Right cardiac atrium (tissue), 5 donors: ENCODE measurements around the gene NCL. TPM values are rescaled to one million over a fixed set of nuclear protein-coding genes. Genes with fewer than 3 reads are reported as not detected.
"Not testable (repeated sequence)": the region's sequence is repeated elsewhere in the genome, so short reads cannot be mapped to it uniquely, and the experiment has no call there.

ENCODE experiments used
- ATAC-seq, 2 donors: fragments of 200-7000 bp; cut with Tn5 transposase; one replicate each; pipeline versions ENCODE4 v1.8.0 to v1.9.1; 2020; ENCODE audit warnings: moderate library complexity in 2 of 2, mild to moderate bottlenecking in 1 of 2
- DNase-seq, 3 donors: peaks; one replicate each; pipeline ENCODE4 v3.0.0-alpha.2; 2020
- H3K27ac ChIP-seq: one replicate; pipeline ENCODE4 v1.5.1; 2013; ENCODE audit warnings: mild to moderate bottlenecking, low read length, control low read depth, moderate library complexity
- H3K27me3 ChIP-seq: one replicate; pipeline ENCODE4 v1.6.1; 2013; ENCODE audit not compliant: control insufficient read depth, insufficient read depth
- H3K4me1 ChIP-seq: one replicate; pipeline ENCODE4 v1.6.1; 2013; ENCODE audit warnings: low read length; ENCODE audit not compliant: control insufficient read depth, insufficient read depth
- H3K4me3 ChIP-seq: one replicate; pipeline ENCODE4 v1.5.1; 2013; ENCODE audit warnings: low read length, control low read depth
- H3K9me3 ChIP-seq: one replicate; pipeline ENCODE4 v1.6.1; 2013; ENCODE audit warnings: low read length; ENCODE audit not compliant: control insufficient read depth
- WGBS: extraction: QIAGEN DNeasy Blood & Tissue Kit; methylation state at CpG from one replicate; pipeline ENCODE4 v1.1.7; 2013; 5-methylcytosine and 5-hydroxymethylcytosine counted together
- intact Hi-C, 4 donors: fragments of 100-400 bp; cut with DNase I; formaldehyde crosslinking; loops; one replicate each; pipeline versions ENCODE4 v1.11.0 to v1.14.0; 2022 to 2023
- polyA plus RNA-seq: library from polyadenylated mRNA; stranded (reverse); fragments of 200-250 nt; gene quantifications from one replicate; pipeline ENCODE4 v1.2.3, GENCODE V29; 2013
- total RNA-seq, 4 donors: library from RNA; stranded (reverse); fragmentation: NEBNext Ultra II Directional; extraction: Animal tissue kit (Norgen Biotek cat#: 25700); gene quantifications; one replicate each; pipeline ENCODE4 v1.2.1, GENCODE V29; 2021
- donor health status: healthy with polysubstance abuse.
- donor health status: DM: no; HTN: yes; CAD: no.
- donor health status: DM: no; HTN: no; CAD: no.
- donor health status: DM: no; HTN: yes; CAD: no; lungs with severe emphysema.
- donor health status: DM: yes; HTN: yes; CAD: no.

The NCL gene
- total and polyA plus RNA-seq, 5 donors, result 122 to 327 (median 253) TPM

- Histone ChIP-seq H3K4me1 (peaks cover 2% of the 10 kb centered on the region), H3K9me3 (no peaks in the 10 kb centered on the region), H3K27me3 (no peaks in the 10 kb centered on the region), H3K27ac (no peak overlapping the region), H3K4me3 (no peak overlapping the region)
- no peak for ATAC-seq
- WGBS, result 84% methylated on average over 12 of the region's 12 CpGs
- intact Hi-C loops, result no loop called here
- DNase-seq, result no peak
Measured at GRCh38 chr2:231467613-231468530, 3.6 kb upstream of the NCL start.

- H3K27ac ChIP-seq, result no peak overlapping the region
- no peak for ATAC-seq
- WGBS, result 92% methylated on average over 4 of the region's 4 CpGs
Measured at GRCh38 chr2:231467016-231467545, 2.8 kb upstream of the NCL start.

GRCh38 chr2:231464576-231465540 lies 574 bp upstream of the NCL start:
- Histone ChIP-seq H3K27ac (peak overlapping the region; percentile 94), H3K9me3 (no peaks in the 10 kb centered on the region), H3K4me1 (peaks cover 2% of the 10 kb centered on the region), H3K27me3 (no peaks in the 10 kb centered on the region), H3K4me3 (peak overlapping the region; percentile 64)
- intact Hi-C loops, result no loop called here
- peak; percentile 97 to 98 for ATAC-seq
- WGBS, result 2% methylated on average over 81 of the region's 81 CpGs
- peak in 2 of 3 donors; percentile 98 to 99 for DNase-seq

More at GRCh38 chr2:231467016-231467545, 2.8 kb upstream of the NCL start:
- no peaks in the 10 kb centered on the region for H3K9me3 ChIP-seq
- H3K4me1 ChIP-seq, result peaks cover 2% of the 10 kb centered on the region
- no peak overlapping the region for H3K4me3 ChIP-seq
- DNase-seq, result no peak
- H3K27me3 ChIP-seq, result no peaks in the 10 kb centered on the region
- intact Hi-C loops, result no loop called here

GRCh38 chr2:231462729-231463465 lies 1.4 kb downstream of the NCL start:
- H3K27ac ChIP-seq, result no peak overlapping the region
- no peaks in the 10 kb centered on the region for H3K27me3 ChIP-seq
- 12% methylated on average over 4 of the region's 4 CpGs for WGBS
- peak overlapping the region; percentile 34 for H3K4me3 ChIP-seq
- H3K9me3 ChIP-seq, result no peaks in the 10 kb centered on the region
- intact Hi-C loops, result no loop called here
- H3K4me1 ChIP-seq, result peaks cover 2% of the 10 kb centered on the region
- DNase-seq, result no peak
- ATAC-seq, result no peak

GRCh38 chr2:231461516-231461971 lies 2.7 kb downstream of the NCL start:
- WGBS, result 79% methylated on average over 8 of the region's 8 CpGs
- DNase-seq (no peak), ATAC-seq (no peak)
- Histone ChIP-seq H3K27me3 (no peaks in the 10 kb centered on the region), H3K9me3 (no peaks in the 10 kb centered on the region), H3K4me1 (peaks cover 2% of the 10 kb centered on the region), H3K27ac (no peak overlapping the region), H3K4me3 (no peak overlapping the region)
- intact Hi-C loops, result no loop called here

- DNase-seq, intact Hi-C loops, H3K27me3 ChIP-seq, H3K4me3 ChIP-seq, H3K9me3 ChIP-seq, H3K27ac ChIP-seq, H3K4me1 ChIP-seq, ATAC-seq: not testable (repeated sequence)
- 92% methylated on average over 10 of the region's 10 CpGs for WGBS
Measured at GRCh38 chr2:231460841-231461240, 3.4 kb downstream of the NCL start.

- Histone ChIP-seq H3K9me3 (no peaks in the 10 kb centered on the region), H3K4me3 (no peak overlapping the region), H3K27me3 (no peaks in the 10 kb centered on the region), H3K27ac (no peak overlapping the region), H3K4me1 (peaks cover 2% of the 10 kb centered on the region)
- DNase-seq, result no peak
- ATAC-seq, result no peak
- intact Hi-C loops, result no loop called here
- WGBS, result 77% methylated on average over 13 of the region's 13 CpGs
Measured at GRCh38 chr2:231460073-231460835, 4.0 kb downstream of the NCL start.

GRCh38 chr2:231458368-231458767 lies 5.9 kb downstream of the NCL start:
- no peak for ATAC-seq
- no peak overlapping the region for H3K4me3 ChIP-seq
- H3K27ac ChIP-seq, result no peak overlapping the region
- no peaks in the 10 kb centered on the region for H3K27me3 ChIP-seq
- intact Hi-C loops, result loop anchor here in 2 of 4 donors (10.0 kb wide), 1 partner anchor 354 kb away; no protein-coding TSS in a partner anchor
- DNase-seq, result no peak
- 93% methylated on average over 6 of the region's 6 CpGs for WGBS
- H3K4me1 ChIP-seq, result peaks cover 2% of the 10 kb centered on the region
- H3K9me3 ChIP-seq, result no peaks in the 10 kb centered on the region

GRCh38 chr2:231457101-231457500 lies 7.2 kb downstream of the NCL start:
- no peaks in the 10 kb centered on the region for H3K9me3 ChIP-seq
- no peak for ATAC-seq
- H3K4me3 ChIP-seq, result no peak overlapping the region
- intact Hi-C loops, result loop anchor here in 2 of 4 donors (10.0 kb wide), 1 partner anchor 352 kb away; no protein-coding TSS in a partner anchor
- no peaks in the 10 kb centered on the region for H3K27me3 ChIP-seq
- H3K4me1 ChIP-seq, result no peaks in the 10 kb centered on the region
- DNase-seq, result no peak
- H3K27ac ChIP-seq, result no peak overlapping the region
- 69% methylated on average over 4 of the region's 4 CpGs for WGBS
